Measurements from ENCODE around the gene SETD1B. TPM values are rescaled to one million over a fixed set of nuclear protein-coding genes. Genes with fewer than 3 reads are reported as not detected.
A peak's percentile ranks its signal among the peaks of the same experiment; 100 is the strongest.

Gene SETD1B
- total and polyA plus RNA-seq, 4 donors, result 4.4 to 33.4 (median 31.4) TPM

DNA sequence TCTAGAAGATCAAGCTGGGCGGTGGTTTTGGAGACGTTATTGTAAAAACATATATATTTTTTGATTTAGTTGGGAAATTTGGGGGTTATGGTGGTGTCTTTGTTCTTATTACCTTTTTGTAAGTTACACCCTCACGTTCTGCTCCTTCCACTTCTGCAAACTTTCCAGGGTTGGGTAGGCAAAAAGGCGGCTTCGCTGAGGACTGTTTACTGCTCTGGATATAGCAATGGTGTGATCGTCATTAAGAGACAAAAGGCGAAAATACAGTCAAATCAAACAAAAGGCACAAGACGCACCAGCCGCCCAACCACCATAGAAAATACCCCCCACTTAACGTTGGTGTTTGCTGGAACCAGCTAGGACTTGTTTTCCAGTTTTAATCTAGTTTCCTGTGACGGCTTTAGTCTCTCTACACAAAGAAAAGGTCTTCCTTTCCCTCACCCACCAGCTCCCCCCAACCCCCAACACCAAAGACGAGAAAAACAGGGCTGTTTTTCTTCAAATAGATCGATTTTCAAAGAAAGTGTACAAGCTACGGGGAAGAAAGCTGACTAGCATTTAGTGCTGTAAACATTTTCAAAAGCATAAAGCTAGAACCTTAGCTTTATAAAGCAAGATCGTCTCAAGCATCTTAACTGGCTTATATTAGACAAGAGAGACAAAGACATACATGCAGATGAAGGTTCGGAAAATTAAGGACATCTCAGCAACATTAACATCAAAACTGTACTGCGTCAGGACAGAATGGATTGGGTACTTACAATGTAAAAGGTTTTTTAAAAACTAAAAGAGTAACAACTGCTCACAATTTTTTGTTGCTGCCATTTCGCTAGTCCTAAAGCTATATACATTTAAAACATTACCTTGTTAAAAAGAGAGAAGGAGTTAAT, 2.0 kb upstream of the SETD1B start:
- Histone ChIP-seq H3K36me3 (ENCODE audit: control insufficient read depth in 1 of 2, insufficient read depth in 2 of 2, low read length in 1 of 2) (no peaks in the 10 kb centered on the region), H3K27me3 (ENCODE audit: control insufficient read depth in 1 of 2, insufficient read depth in 2 of 2, low read length in 1 of 2) (no peaks in the 10 kb centered on the region), H3K27ac (ENCODE audit: low read depth in 1 of 2, low read length in 2 of 2) (peak overlapping the region; percentile 93 to 94), H3K4me3 (ENCODE audit: low read length in 2 of 2) (peak overlapping the region; percentile 78 to 86), H3K4me1 (ENCODE audit: control insufficient read depth in 1 of 2, insufficient read depth in 2 of 2, low read length in 2 of 2) (no peaks in the 10 kb centered on the region), H3K9me3 (ENCODE audit: control insufficient read depth, low read length) (no peaks in the 10 kb centered on the region)
- intact Hi-C loops (cut with DNase I), result no loop called here
- WGBS, 2 donors, result 2% methylated on average over 18 of the region's 18 CpGs
- DNase-seq (no peak), ATAC-seq (ENCODE audit: low FRiP score) (no peak)

DNA sequence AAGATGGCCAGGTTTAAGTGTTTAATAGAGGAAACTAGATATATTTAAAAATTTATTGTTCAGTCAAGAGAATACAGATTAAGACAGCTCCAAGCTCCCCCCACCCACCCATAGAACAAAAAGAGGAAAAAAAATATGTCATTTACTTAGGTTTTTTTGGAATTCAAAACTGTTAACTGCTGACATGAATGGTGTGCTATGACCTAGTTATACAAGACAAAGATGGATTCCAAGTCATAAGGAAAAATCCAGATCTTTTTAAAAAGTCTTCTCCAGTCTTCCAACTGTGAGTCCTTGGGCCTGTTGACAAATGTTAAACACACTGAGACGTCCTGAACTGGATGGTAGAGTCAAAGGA, 1.3 kb upstream of the SETD1B start:
- WGBS, 2 donors, result 0% methylated on average over 1 of the region's 1 CpG
- Histone ChIP-seq H3K9me3 (ENCODE audit: control insufficient read depth, low read length) (no peaks in the 10 kb centered on the region), H3K4me1 (ENCODE audit: control insufficient read depth in 1 of 2, insufficient read depth in 2 of 2, low read length in 2 of 2) (no peaks in the 10 kb centered on the region), H3K27ac (ENCODE audit: low read depth in 1 of 2, low read length in 2 of 2) (peak overlapping the region in 1 of 2 donors; percentile 94), H3K27me3 (ENCODE audit: control insufficient read depth in 1 of 2, insufficient read depth in 2 of 2, low read length in 1 of 2) (no peaks in the 10 kb centered on the region), H3K36me3 (ENCODE audit: control insufficient read depth in 1 of 2, insufficient read depth in 2 of 2, low read length in 1 of 2) (no peaks in the 10 kb centered on the region), H3K4me3 (ENCODE audit: low read length in 2 of 2) (peak overlapping the region; percentile 78 to 98)
- ATAC-seq (ENCODE audit: low FRiP score), result no peak
- no peak for DNase-seq
- intact Hi-C loops (cut with DNase I), result no loop called here

DNA sequence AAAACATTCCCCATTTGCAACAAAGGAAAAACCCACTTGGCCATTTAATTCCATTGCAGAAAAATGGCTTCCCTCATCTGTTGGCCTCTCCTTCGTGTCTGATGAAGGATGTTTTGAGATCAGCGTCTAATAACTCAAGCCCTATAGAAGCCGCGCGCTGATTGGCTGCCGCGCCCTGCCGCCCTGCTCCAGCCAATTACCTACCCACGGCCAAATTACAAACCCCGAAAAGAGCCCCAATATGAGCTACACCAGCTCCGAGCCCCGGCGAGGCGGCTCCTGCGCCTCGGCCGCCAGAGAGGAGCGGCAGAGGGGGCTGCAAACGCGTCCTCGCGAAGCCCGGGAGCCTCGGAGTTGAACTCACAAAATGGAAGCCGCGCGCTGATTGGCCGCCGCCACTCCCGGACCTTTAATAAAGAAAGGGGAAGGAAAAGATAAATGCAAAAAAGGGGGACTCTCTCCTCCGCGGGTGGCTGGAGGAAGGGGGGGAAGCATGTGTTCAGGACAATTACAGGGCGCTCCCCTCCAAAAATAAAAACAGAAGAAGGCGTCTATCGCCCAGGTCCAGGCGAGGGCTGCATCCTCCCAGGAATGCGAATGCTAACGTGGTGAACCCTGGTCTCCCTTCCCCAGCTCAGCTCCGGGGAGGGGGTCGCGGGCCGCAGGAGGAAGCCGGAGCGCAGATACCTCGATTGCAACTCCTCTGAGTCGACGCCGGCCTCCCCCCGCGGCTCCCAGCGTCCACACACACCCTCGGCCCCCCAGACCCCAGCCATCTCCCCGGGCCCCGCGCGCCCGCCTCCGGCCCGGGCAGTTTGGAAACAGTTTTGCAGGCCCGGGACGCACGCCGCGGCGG, 738 bp upstream of the SETD1B start:
- peak; percentile 94 to 95 for DNase-seq
- H3K9me3 ChIP-seq (ENCODE audit: control insufficient read depth, low read length), result no peaks in the 10 kb centered on the region
- no peaks in the 10 kb centered on the region for H3K4me1 ChIP-seq (ENCODE audit: control insufficient read depth in 1 of 2, insufficient read depth in 2 of 2, low read length in 2 of 2)
- intact Hi-C loops (cut with DNase I), result no loop called here
- ATAC-seq (ENCODE audit: low FRiP score), result peak; percentile 79
- H3K27me3 ChIP-seq (ENCODE audit: control insufficient read depth in 1 of 2, insufficient read depth in 2 of 2, low read length in 1 of 2), result no peaks in the 10 kb centered on the region
- H3K27ac ChIP-seq (ENCODE audit: low read depth in 1 of 2, low read length in 2 of 2), result peak overlapping the region; percentile 94 to 99
- no peaks in the 10 kb centered on the region for H3K36me3 ChIP-seq (ENCODE audit: control insufficient read depth in 1 of 2, insufficient read depth in 2 of 2, low read length in 1 of 2)
- 0 to 1% methylated on average over 58 to 65 of the region's 65 CpGs for WGBS, 2 donors
- peak overlapping the region; percentile 97 to 98 for H3K4me3 ChIP-seq (ENCODE audit: low read length in 2 of 2)

DNA sequence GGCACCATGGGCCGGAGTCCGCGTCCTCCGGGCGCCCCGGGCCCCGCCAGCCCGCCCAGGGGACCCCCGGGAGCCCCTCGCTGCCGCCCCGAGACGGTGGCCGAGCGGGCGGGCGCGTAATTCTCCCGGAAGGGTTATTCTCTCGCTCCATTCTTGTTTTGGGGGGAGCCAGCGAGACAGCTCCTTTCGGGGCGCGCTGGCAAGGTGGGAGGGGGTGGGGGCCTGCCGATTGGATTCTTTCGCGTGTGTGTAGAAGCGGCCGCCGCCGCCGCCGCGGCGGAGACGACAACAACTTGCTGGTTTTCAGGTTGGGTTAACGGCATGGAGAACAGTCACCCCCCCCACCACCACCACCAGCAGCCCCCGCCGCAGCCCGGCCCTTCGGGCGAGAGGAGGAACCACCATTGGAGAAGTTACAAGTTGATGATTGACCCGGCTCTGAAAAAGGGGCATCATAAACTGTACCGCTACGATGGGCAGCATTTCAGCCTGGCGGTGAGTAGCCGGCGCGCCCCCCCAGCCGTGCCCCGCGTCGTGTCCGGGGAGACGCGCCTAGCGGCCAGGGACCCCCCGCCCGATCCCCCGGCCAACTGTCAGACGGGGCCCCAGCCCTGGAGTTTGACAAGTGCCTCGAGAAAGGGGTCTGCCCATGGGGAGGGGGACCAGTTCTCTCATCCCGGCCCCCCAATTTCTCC, 755 bp downstream of the SETD1B start:
- intact Hi-C loops (cut with DNase I), result no loop called here
- Histone ChIP-seq H3K4me3 (ENCODE audit: low read length in 2 of 2) (peak overlapping the region; percentile 97 to 98), H3K27me3 (ENCODE audit: control insufficient read depth in 1 of 2, insufficient read depth in 2 of 2, low read length in 1 of 2) (no peaks in the 10 kb centered on the region), H3K9me3 (ENCODE audit: control insufficient read depth, low read length) (no peaks in the 10 kb centered on the region), H3K4me1 (ENCODE audit: control insufficient read depth in 1 of 2, insufficient read depth in 2 of 2, low read length in 2 of 2) (no peaks in the 10 kb centered on the region), H3K36me3 (ENCODE audit: control insufficient read depth in 1 of 2, insufficient read depth in 2 of 2, low read length in 1 of 2) (peaks cover 0 to 4% of the 10 kb centered on the region in 2 donors), H3K27ac (ENCODE audit: low read depth in 1 of 2, low read length in 2 of 2) (peak overlapping the region; percentile 66 to 94)
- WGBS, 2 donors, result 1% methylated on average over 54 to 63 of the region's 63 CpGs
- DNase-seq (peak; percentile 61 to 82), ATAC-seq (ENCODE audit: low FRiP score) (no peak)

DNA sequence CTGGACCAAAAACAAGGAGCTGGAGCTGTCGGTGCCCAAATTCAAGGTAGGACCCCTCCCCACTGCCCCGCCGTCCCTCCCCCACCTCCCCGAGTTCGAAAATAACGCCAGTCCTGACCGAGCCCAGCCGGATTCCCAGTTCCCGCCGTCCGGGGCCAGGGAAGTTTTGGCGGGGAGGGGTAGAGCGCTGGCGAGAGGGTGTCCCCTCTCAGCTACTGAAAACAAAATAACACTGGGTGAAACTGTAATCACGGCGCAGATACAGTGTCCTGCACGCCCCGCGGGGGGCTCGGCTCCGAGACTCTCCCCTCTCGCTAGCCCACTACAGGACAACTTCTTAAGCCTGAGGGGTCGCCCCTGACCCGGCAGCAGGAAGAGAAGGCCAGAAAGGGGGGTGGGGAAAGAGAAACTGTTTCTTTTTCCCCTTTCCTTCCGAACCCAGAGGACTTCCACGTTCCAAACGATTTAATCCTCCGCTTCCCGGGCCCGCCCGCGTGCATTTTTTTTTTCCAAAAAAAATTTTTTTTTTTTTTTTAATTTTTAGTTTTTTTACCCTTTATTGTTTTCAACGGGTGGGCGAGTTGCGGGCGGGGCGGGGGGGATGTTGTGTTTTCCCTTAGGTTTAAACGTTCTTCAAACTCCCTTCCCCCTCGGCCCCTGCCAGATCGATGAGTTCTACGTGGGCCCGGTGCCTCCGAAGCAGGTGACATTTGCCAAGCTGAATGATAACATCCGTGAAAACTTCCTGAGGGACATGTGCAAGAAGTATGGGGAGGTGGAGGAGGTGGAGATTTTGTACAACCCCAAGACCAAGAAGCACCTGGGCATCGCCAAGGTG, 1.6 kb downstream of the SETD1B start:
- no peaks in the 10 kb centered on the region for H3K27me3 ChIP-seq (ENCODE audit: control insufficient read depth in 1 of 2, insufficient read depth in 2 of 2, low read length in 1 of 2)
- H3K27ac ChIP-seq (ENCODE audit: low read depth in 1 of 2, low read length in 2 of 2), result no peak overlapping the region
- H3K4me3 ChIP-seq (ENCODE audit: low read length in 2 of 2), result peak overlapping the region; percentile 97 to 98
- ATAC-seq (ENCODE audit: low FRiP score) (no peak), DNase-seq (peak in 1 of 2 donors; percentile 49)
- peaks cover 3 to 6% of the 10 kb centered on the region in 2 donors for H3K36me3 ChIP-seq (ENCODE audit: control insufficient read depth in 1 of 2, insufficient read depth in 2 of 2, low read length in 1 of 2)
- H3K4me1 ChIP-seq (ENCODE audit: control insufficient read depth in 1 of 2, insufficient read depth in 2 of 2, low read length in 2 of 2), result no peaks in the 10 kb centered on the region
- no peaks in the 10 kb centered on the region for H3K9me3 ChIP-seq (ENCODE audit: control insufficient read depth, low read length)
- intact Hi-C loops (cut with DNase I), result no loop called here
- 1% methylated on average over 44 to 45 of the region's 45 CpGs for WGBS, 2 donors

DNA sequence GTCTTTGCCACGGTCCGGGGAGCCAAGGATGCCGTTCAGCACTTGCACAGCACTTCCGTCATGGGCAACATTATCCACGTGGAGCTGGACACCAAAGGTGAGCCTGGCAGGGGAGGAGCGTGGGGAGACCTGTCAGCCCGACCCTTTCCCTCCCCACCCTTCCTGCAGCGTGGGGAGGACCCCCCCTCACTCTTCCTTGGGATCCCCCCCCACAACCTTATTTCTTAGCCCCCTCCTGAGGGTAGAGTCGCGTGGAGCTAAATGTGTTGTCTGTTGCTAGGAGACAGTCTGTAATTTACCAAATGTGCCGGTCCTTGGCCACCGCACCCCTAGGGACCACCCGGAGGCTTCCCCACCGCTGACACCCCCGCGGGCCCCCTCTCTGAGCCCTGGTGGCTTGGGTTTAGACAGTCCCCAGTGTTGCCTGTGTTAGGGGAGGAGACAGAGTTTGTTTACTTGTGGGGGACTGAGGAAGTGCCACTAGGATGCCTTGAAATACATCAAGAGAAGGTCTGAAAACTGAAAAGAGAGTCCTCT, 2.3 kb downstream of the SETD1B start:
- DNase-seq, result peak in 1 of 2 donors; percentile 48
- WGBS, 2 donors, result 1% methylated on average over 16 of the region's 16 CpGs
- Histone ChIP-seq H3K27me3 (ENCODE audit: control insufficient read depth in 1 of 2, insufficient read depth in 2 of 2, low read length in 1 of 2) (no peaks in the 10 kb centered on the region), H3K9me3 (ENCODE audit: control insufficient read depth, low read length) (no peaks in the 10 kb centered on the region), H3K4me1 (ENCODE audit: control insufficient read depth in 1 of 2, insufficient read depth in 2 of 2, low read length in 2 of 2) (no peaks in the 10 kb centered on the region), H3K36me3 (ENCODE audit: control insufficient read depth in 1 of 2, insufficient read depth in 2 of 2, low read length in 1 of 2) (peaks cover 4 to 8% of the 10 kb centered on the region in 2 donors), H3K27ac (ENCODE audit: low read depth in 1 of 2, low read length in 2 of 2) (no peak overlapping the region), H3K4me3 (ENCODE audit: low read length in 2 of 2) (peak overlapping the region; percentile 12 to 98)
- intact Hi-C loops (cut with DNase I), result no loop called here
- ATAC-seq (ENCODE audit: low FRiP score), result no peak

DNA sequence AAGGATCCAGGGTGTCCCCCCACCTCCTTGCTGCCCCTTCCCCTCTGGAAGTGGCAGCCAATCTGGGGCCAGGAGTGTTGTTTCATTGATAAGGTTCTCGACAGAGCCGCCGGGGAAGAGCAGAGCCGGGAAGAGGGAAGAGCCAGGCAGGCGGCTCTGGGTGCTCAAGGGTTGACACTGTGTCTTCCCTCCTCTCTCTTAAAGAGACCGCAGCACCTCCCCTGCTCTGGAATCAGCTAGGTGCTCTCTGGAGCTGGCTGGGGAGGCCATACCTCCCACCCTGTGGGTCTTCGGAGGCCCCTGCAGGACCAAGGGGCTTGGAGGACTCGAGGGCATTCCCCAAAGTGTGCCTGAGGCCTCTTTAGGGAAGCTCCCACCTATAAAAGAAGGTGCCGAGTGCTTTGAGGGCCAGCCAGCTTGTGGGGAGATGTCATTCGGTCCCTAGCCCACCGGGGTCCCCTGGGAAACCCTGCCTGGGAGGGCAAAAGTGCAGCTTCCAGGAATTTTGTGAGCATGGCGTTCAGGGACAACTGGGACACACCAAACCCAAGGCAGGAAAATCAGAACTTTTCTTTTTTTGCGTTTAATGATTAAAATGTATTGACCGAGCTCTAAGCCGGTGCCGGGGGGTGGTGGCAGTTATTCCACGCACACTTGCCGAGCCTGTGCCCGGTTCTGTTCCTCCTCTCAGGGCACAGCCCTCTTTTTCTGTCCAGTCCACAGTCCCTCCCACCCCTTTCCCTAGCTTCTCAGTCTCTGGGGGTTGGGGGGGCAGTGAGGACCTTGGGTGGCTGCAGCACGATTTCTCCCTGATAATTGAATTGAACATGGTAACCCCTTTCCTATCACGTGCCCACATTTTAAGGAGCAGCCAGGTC, 3.0 kb downstream of the SETD1B start:
- no peaks in the 10 kb centered on the region for H3K27me3 ChIP-seq (ENCODE audit: control insufficient read depth in 1 of 2, insufficient read depth in 2 of 2, low read length in 1 of 2)
- no peaks in the 10 kb centered on the region for H3K9me3 ChIP-seq (ENCODE audit: control insufficient read depth, low read length)
- peaks cover 4 to 8% of the 10 kb centered on the region in 2 donors for H3K36me3 ChIP-seq (ENCODE audit: control insufficient read depth in 1 of 2, insufficient read depth in 2 of 2, low read length in 1 of 2)
- 5 to 11% methylated on average over 21 of the region's 21 CpGs for WGBS, 2 donors
- peak overlapping the region; percentile 12 to 98 for H3K4me3 ChIP-seq (ENCODE audit: low read length in 2 of 2)
- no peaks in the 10 kb centered on the region for H3K4me1 ChIP-seq (ENCODE audit: control insufficient read depth in 1 of 2, insufficient read depth in 2 of 2, low read length in 2 of 2)
- ATAC-seq (ENCODE audit: low FRiP score) (no peak), DNase-seq (no peak)
- intact Hi-C loops (cut with DNase I), result no loop called here
- no peak overlapping the region for H3K27ac ChIP-seq (ENCODE audit: low read depth in 1 of 2, low read length in 2 of 2)
